Epithelial cell of prostate (primary cell): Measurements from ENCODE around the gene PPP6R2.
A peak's percentile ranks its signal among the peaks of the same experiment; 100 is the strongest.
"Not testable (repeated sequence)": the region's sequence is repeated elsewhere in the genome, so short reads cannot be mapped to it uniquely, and the experiment has no call there.

Source experiments
- DNase-seq: peaks from one replicate; pipeline ENCODE4 v3.0.0-alpha.2; 2011; ENCODE audit warnings: low read depth, low spot score
- H3K27ac ChIP-seq: fragments of 450-650 bp; 2 replicates; pipeline ENCODE4 v1.5.1; 2017; ENCODE audit warnings: mild to moderate bottlenecking

The PPP6R2 gene

GRCh38 chr22:50420015-50420414 lies 76.9 kb downstream of the PPP6R2 start:
- DNase-seq, result no peak
- no peak overlapping the region for H3K27ac ChIP-seq

GRCh38 chr22:50420581-50420980 lies 77.5 kb downstream of the PPP6R2 start:
- no peak for DNase-seq
- H3K27ac ChIP-seq, result no peak overlapping the region

- DNase-seq, result no peak
- no peak overlapping the region for H3K27ac ChIP-seq
Measured at GRCh38 chr22:50422046-50422445, 78.9 kb downstream of the PPP6R2 start.

- no peak overlapping the region for H3K27ac ChIP-seq
- no peak for DNase-seq
Measured at GRCh38 chr22:50422961-50423815, 80.1 kb downstream of the PPP6R2 start.

- DNase-seq, result no peak
- no peak overlapping the region for H3K27ac ChIP-seq
Measured at GRCh38 chr22:50423956-50424355, 80.8 kb downstream of the PPP6R2 start.

GRCh38 chr22:50425179-50425916 lies 82.2 kb downstream of the PPP6R2 start:
- H3K27ac ChIP-seq, result no peak overlapping the region

GRCh38 chr22:50432131-50432876 lies 89.2 kb downstream of the PPP6R2 start:
- DNase-seq, result no peak
- no peak overlapping the region for H3K27ac ChIP-seq

More at GRCh38 chr22:50425179-50425916, 82.2 kb downstream of the PPP6R2 start:
- no peak for DNase-seq

GRCh38 chr22:50432877-50433510 lies 89.9 kb downstream of the PPP6R2 start:
- not testable (repeated sequence) for H3K27ac ChIP-seq, DNase-seq

- DNase-seq, result no peak
- H3K27ac ChIP-seq, result peak overlapping the region; percentile 28
Measured at GRCh38 chr22:50434849-50435248, 91.7 kb downstream of the PPP6R2 start.

- peak overlapping the region; percentile 28 for H3K27ac ChIP-seq
- no peak for DNase-seq
Measured at GRCh38 chr22:50435291-50436014, 92.3 kb downstream of the PPP6R2 start.

- peak overlapping the region; percentile 28 for H3K27ac ChIP-seq
- DNase-seq, result no peak
Measured at GRCh38 chr22:50436015-50436830, 93.1 kb downstream of the PPP6R2 start.

- no peak overlapping the region for H3K27ac ChIP-seq
Measured at GRCh38 chr22:50436841-50437341, 93.8 kb downstream of the PPP6R2 start.

GRCh38 chr22:50437511-50438304 lies 94.6 kb downstream of the PPP6R2 start:
- no peak overlapping the region for H3K27ac ChIP-seq
- DNase-seq, result no peak

More at GRCh38 chr22:50436841-50437341, 93.8 kb downstream of the PPP6R2 start:
- no peak for DNase-seq

GRCh38 chr22:50438305-50439275 lies 95.5 kb downstream of the PPP6R2 start:
- H3K27ac ChIP-seq, result no peak overlapping the region
- no peak for DNase-seq

- H3K27ac ChIP-seq, result no peak overlapping the region
- DNase-seq, result no peak
Measured at GRCh38 chr22:50439314-50439870, 96.3 kb downstream of the PPP6R2 start.

- no peak overlapping the region for H3K27ac ChIP-seq
- DNase-seq, result no peak
Measured at GRCh38 chr22:50439871-50440331, 96.8 kb downstream of the PPP6R2 start.
